GOT3 (cell line): Measurements from ENCODE around the gene TNXB.
A peak's percentile ranks its signal among the peaks of the same experiment; 100 is the strongest.
"Not testable (repeated sequence)": the region's sequence is repeated elsewhere in the genome, so short reads cannot be mapped to it uniquely, and the experiment has no call there.

Experiments
- DNase-seq: peaks from one replicate; lab custom pipeline; 2025; ENCODE audit warnings: mixed read lengths; lab: John Stamatoyannopoulos, UW

TNXB gene

GRCh38 chr6:32083812-32084768 is 25.0 kb downstream of the TNXB start:
- DNase-seq = no peak

GRCh38 chr6:32082935-32083334 is 26.2 kb downstream of the TNXB start:
- DNase-seq = no peak

GRCh38 chr6:32082478-32082877 is 26.7 kb downstream of the TNXB start:
- no peak for DNase-seq

- DNase-seq = peak; percentile 31
Observed at GRCh38 chr6:32081168-32081990, 27.8 kb downstream of the TNXB start.

GRCh38 chr6:32079566-32080290 is 29.4 kb downstream of the TNXB start:
- DNase-seq = no peak

- no peak for DNase-seq
Observed at GRCh38 chr6:32076321-32076809, 32.8 kb downstream of the TNXB start.

- no peak for DNase-seq
Observed at GRCh38 chr6:32075781-32076180, 33.4 kb downstream of the TNXB start.

GRCh38 chr6:32074996-32075532 is 34.1 kb downstream of the TNXB start:
- DNase-seq = no peak

- no peak for DNase-seq
Observed at GRCh38 chr6:32073613-32074012, 35.5 kb downstream of the TNXB start.

- no peak for DNase-seq
Observed at GRCh38 chr6:32073101-32073500, 36.0 kb downstream of the TNXB start.

- DNase-seq = no peak
Observed at GRCh38 chr6:32070814-32071543, 38.2 kb downstream of the TNXB start.

- DNase-seq = no peak
Observed at GRCh38 chr6:32069878-32070515, 39.1 kb downstream of the TNXB start.

- DNase-seq = no peak
Observed at GRCh38 chr6:32069460-32069859, 39.7 kb downstream of the TNXB start.

GRCh38 chr6:32068867-32069266 is 40.3 kb downstream of the TNXB start:
- no peak for DNase-seq

- not testable (repeated sequence) for DNase-seq
Observed at GRCh38 chr6:32068315-32068714, 40.8 kb downstream of the TNXB start.

- not testable (repeated sequence) for DNase-seq
Observed at GRCh38 chr6:32067521-32067920, 41.6 kb downstream of the TNXB start.

- DNase-seq = no peak
Observed at GRCh38 chr6:32064706-32065105, 44.4 kb downstream of the TNXB start.

GRCh38 chr6:32060966-32061655 is 48.0 kb downstream of the TNXB start:
- no peak for DNase-seq

GRCh38 chr6:32058511-32058963 is 50.6 kb downstream of the TNXB start:
- DNase-seq = no peak

GRCh38 chr6:32057966-32058365 is 51.2 kb downstream of the TNXB start:
- DNase-seq = no peak
